Measurements from ENCODE around the gene ZNF146. TPM values are rescaled to one million over a fixed set of nuclear protein-coding genes. Genes with fewer than 3 reads are reported as not detected.
"Not testable (repeated sequence)": the region's sequence is repeated elsewhere in the genome, so short reads cannot be mapped to it uniquely, and the experiment has no call there.

The ZNF146 gene
- polyA plus RNA-seq, 3 donors, result 145 to 170 (median 162) TPM

DNA sequence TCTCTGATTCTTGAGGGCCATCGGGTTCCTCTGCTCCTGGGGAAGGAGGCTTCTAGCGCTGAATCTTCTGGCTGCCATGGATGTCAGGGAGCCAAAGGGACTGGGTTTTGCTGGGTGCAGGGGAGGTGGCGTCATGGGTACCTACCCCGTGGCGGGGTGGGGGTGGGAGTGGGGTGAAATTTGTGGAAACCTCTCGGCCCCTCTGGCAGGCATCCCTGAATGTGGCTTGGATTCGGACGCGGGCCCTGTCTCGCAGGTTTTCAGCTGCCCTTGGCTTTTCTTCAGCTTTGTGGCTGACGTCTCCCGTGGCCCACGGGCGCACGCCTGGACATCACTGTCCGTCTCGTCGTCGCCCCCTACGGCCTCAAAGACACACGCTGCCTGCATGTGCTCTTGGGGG, 53.2 kb downstream of the ZNF146 start:
- not testable (repeated sequence) for DNase-seq (ENCODE audit: low read depth in 3 of 3, low spot score in 2 of 3)

DNA sequence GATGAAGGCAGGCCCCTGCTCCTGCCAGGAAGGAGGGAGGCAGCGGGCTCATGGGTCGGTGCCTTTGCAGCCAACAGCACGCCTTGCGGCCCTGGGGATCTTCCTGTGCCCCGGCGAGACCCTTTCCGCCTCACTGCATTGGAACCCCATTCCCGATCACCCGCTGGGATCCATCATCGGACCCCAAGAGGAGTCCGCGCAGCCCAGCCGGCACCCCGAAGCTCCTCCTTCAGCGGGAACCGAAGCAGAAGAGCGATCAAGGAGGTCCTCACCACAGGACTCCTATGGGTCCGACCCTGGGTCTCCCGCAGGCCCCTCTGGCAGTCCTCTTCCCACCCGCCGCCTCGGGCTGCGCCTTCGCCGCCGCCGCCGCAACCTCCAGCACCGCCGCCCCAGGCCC, 53.7 kb downstream of the ZNF146 start:
- not testable (repeated sequence) for DNase-seq (ENCODE audit: low read depth in 3 of 3, low spot score in 2 of 3)

DNA sequence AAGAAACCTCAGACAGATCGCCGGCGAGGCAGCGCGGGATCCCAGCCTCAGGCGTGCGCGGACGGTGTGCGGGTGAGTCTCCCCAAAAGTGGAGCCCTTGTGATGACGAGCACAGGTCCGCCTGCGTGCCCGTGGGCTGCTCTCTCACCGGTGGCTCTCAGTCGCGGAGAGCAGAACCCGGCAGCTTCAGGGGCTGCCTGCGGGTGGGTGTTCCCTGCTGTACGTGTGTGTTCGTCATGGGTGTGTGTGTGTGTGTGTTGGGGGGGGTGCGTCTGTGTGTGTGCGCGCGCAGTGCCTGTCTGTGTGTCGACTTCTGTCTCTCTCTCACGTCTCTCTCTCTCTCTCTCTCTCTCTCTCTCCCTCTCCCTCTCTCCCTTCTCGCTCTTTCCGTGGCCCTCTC, 54.4 kb downstream of the ZNF146 start:
- DNase-seq (ENCODE audit: low read depth in 3 of 3, low spot score in 2 of 3), result not testable (repeated sequence)

Other genes with a start within 250 kb of the ZNF146 start
- gene SDHAF1, start 219.9 kb upstream of the ZNF146 start, polyA plus RNA-seq (ENCODE audit: insufficient read length in 3 of 3), result 10 to 100 TPM; 11.2 to 12.0 (median 11.7) TPM
- 10 to 100 TPM in 1 of 3 donors, 1 to 10 TPM in 2; 9.8 to 10.1 (median 9.9) TPM for gene SYNE4, start 206.3 kb upstream of the ZNF146 start, polyA plus RNA-seq (ENCODE audit: insufficient read length in 3 of 3)
- gene ALKBH6, start 200.9 kb upstream of the ZNF146 start, polyA plus RNA-seq (ENCODE audit: insufficient read length in 3 of 3), result 10 to 100 TPM; 13.7 to 15.9 (median 15.5) TPM
- 10 to 100 TPM; 47.2 to 49.8 (median 48.5) TPM for gene CLIP3, start 182.2 kb upstream of the ZNF146 start, polyA plus RNA-seq (ENCODE audit: insufficient read length in 3 of 3)
- gene THAP8, start 160.8 kb upstream of the ZNF146 start, polyA plus RNA-seq (ENCODE audit: insufficient read length in 3 of 3), result 10 to 100 TPM in 1 of 3 donors, 1 to 10 TPM in 2; 8.7 to 10.8 (median 9.3) TPM
- gene WDR62, start 160.2 kb upstream of the ZNF146 start, polyA plus RNA-seq (ENCODE audit: insufficient read length in 3 of 3), result 1 to 10 TPM; 4.0 to 4.7 (median 4.1) TPM
- not detected for gene OVOL3, start 104.0 kb upstream of the ZNF146 start, polyA plus RNA-seq (ENCODE audit: insufficient read length in 3 of 3)
- 10 to 100 TPM; 39.8 to 51.8 (median 50.1) TPM for gene POLR2I, start 100.2 kb upstream of the ZNF146 start, polyA plus RNA-seq (ENCODE audit: insufficient read length in 3 of 3)
- gene TBCB, start 99.6 kb upstream of the ZNF146 start, polyA plus RNA-seq (ENCODE audit: insufficient read length in 3 of 3), result 100 to 1,000 TPM; 110 to 122 (median 112) TPM
- 100 to 1,000 TPM; 529 to 603 (median 569) TPM for gene CAPNS1, start 75.0 kb upstream of the ZNF146 start, polyA plus RNA-seq (ENCODE audit: insufficient read length in 3 of 3)
- gene COX7A1, start 62.7 kb upstream of the ZNF146 start, polyA plus RNA-seq (ENCODE audit: insufficient read length in 3 of 3), result 10 to 100 TPM; 24.3 to 28.2 (median 26.4) TPM
- gene ZNF565, start 441 bp upstream of the ZNF146 start, polyA plus RNA-seq (ENCODE audit: insufficient read length in 3 of 3), result 1 to 10 TPM; 6.3 to 7.0 (median 6.7) TPM
- 10 to 100 TPM; 13.0 to 13.2 (median 13.1) TPM for gene ZFP14, start 164.1 kb downstream of the ZNF146 start, polyA plus RNA-seq (ENCODE audit: insufficient read length in 3 of 3)
- 10 to 100 TPM; 14.4 to 14.8 (median 14.7) TPM for gene ZFP82, start 203.5 kb downstream of the ZNF146 start, polyA plus RNA-seq (ENCODE audit: insufficient read length in 3 of 3)

All from right renal cortex interstitium (tissue), 3 donors.